Keratinocyte (primary cell): ENCODE results near the gene CTF1. TPM values are rescaled to one million over a fixed set of nuclear protein-coding genes. Genes with fewer than 3 reads are reported as not detected.

Experiments
- DNase-seq: peaks from one replicate; pipeline ENCODE4 v3.0.0-alpha.2; 2011; ENCODE audit warnings: low read depth, missing footprints, low spot score
- FAIRE-seq: peaks from 2 replicates; lab custom pipeline; 2011; peaks lifted over from hg19 to GRCh38; lab: Jason Lieb, UNC
- H2AFZ ChIP-seq: 2 replicates; pipeline ENCODE4 v1.6.0; 2012; ENCODE audit warnings: low read length, control low read depth, inconsistent platforms; ENCODE audit not compliant: control insufficient read depth
- H3K27ac ChIP-seq: 2 replicates; pipeline ENCODE4 v1.5.1; 2011; ENCODE audit warnings: low read length; ENCODE audit not compliant: control insufficient read depth, insufficient read depth
- H3K27me3 ChIP-seq: 3 replicates; pipeline ENCODE4 v1.6.0; 2011; ENCODE audit warnings: low read length; ENCODE audit not compliant: control insufficient read depth, insufficient read depth; ENCODE audit errors: extremely low read depth
- H3K36me3 ChIP-seq, 2 experiments: 2 replicates in 1 of 2; 3 replicates in 1 of 2; pipeline ENCODE4 v1.5.1; 2011; ENCODE audit warnings: low read length in 2 of 2, mild to moderate bottlenecking in 1 of 2; ENCODE audit not compliant: control insufficient read depth in 2 of 2, insufficient read depth in 2 of 2; ENCODE audit errors: extremely low read depth in 1 of 2
- H3K4me1 ChIP-seq: 3 replicates; pipeline ENCODE4 v1.5.1; 2011; ENCODE audit warnings: low read length; ENCODE audit not compliant: control insufficient read depth, insufficient read depth; ENCODE audit errors: extremely low read depth
- H3K4me2 ChIP-seq: 3 replicates; pipeline ENCODE4 v1.6.0; 2011; ENCODE audit warnings: low read depth, low read length; ENCODE audit not compliant: control insufficient read depth, insufficient read depth; ENCODE audit errors: extremely low read depth
- H3K4me3 ChIP-seq, 3 experiments: fragments of 200-600 bp in 1 of 3; sonication (generic) in 1 of 3; 2 replicates in 2 of 3; 3 replicates in 1 of 3; pipeline ENCODE4 v1.5.1; 2011 to 2016; ENCODE audit warnings: low read length in 3 of 3, mild to moderate bottlenecking in 3 of 3, control low read depth in 2 of 3, inconsistent platforms in 1 of 3, low read depth in 1 of 3, mixed read lengths in 1 of 3, mixed run types in 1 of 3, moderate library complexity in 1 of 3; ENCODE audit not compliant: control insufficient read depth in 2 of 3, insufficient read depth in 2 of 3; ENCODE audit errors: extremely low read depth in 1 of 3
- H3K79me2 ChIP-seq: 2 replicates; pipeline ENCODE4 v1.6.0; 2012; ENCODE audit warnings: low read length; ENCODE audit not compliant: control insufficient read depth, insufficient read depth
- H3K9ac ChIP-seq: 3 replicates; pipeline ENCODE4 v1.6.0; 2011; ENCODE audit warnings: low read length; ENCODE audit not compliant: control insufficient read depth, insufficient read depth; ENCODE audit errors: extremely low read depth
- H3K9me1 ChIP-seq: 3 replicates; pipeline ENCODE4 v1.6.0; 2011; ENCODE audit warnings: low read length; ENCODE audit not compliant: control insufficient read depth, insufficient read depth; ENCODE audit errors: extremely low read depth
- H3K9me3 ChIP-seq: 2 replicates; pipeline ENCODE4 v1.5.1; 2012; ENCODE audit warnings: low read depth, low read length; ENCODE audit not compliant: control insufficient read depth
- H4K20me1 ChIP-seq: 3 replicates; pipeline ENCODE4 v1.6.0; 2011; ENCODE audit warnings: low read length; ENCODE audit not compliant: control insufficient read depth, insufficient read depth; ENCODE audit errors: extremely low read depth
- EZH2 ChIP-seq: IDR thresholded peaks from one replicate; pipeline ENCODE4 v1.6.1; 2012; ENCODE audit warnings: inconsistent platforms, mild to moderate bottlenecking, low read length, moderate library complexity
- dilution Hi-C: fragments of 300-500 bp; cut with MboI; formaldehyde crosslinking; loops from one replicate; pipeline ENCODE4 v1.7.0; 2020; ENCODE audit warnings: low sequenced_read_pairs; ENCODE audit not compliant: extremely low pct_ligation_motif_present
- polyA plus RNA-seq, 5 experiments: library from polyadenylated mRNA; depleted of rRNA in 3 of 5; stranded (reverse) in 3 of 5; stranded (forward) in 1 of 5; unstranded in 1 of 5; fragments of >200 nt; gene quantifications; 1 replicate in 1 of 5; 2 replicates in 3 of 5; 3 replicates in 1 of 5; pipeline versions ENCODE4 v1.2.1 to v1.2.3, GENCODE V29; 2011 to 2012; ENCODE audit warnings: missing spikeins in 2 of 5, low read depth in 1 of 5, low replicate concordance in 1 of 5
- TF ChIP-seq, protein P1 (sequence below), 3 experiments: IDR thresholded peaks in 1 of 3; conservative IDR thresholded peaks in 1 of 3; optimal IDR thresholded peaks in 1 of 3; 2 replicates in 2 of 3; 3 replicates in 1 of 3; pipeline versions ENCODE3 to v1.5.1; 2011; ENCODE audit warnings: low read length in 3 of 3, mild to moderate bottlenecking in 3 of 3, moderate library complexity in 2 of 3, control low read depth in 1 of 3, inconsistent platforms in 1 of 3; ENCODE audit not compliant: insufficient read depth in 2 of 3; ENCODE audit errors: extremely low read depth in 1 of 3

Gene CTF1
- polyA plus RNA-seq, 1 donor (not counting 4 experiments of a cell fraction or from before 2014, with no cell fraction given), result 2.1 TPM

DNA sequence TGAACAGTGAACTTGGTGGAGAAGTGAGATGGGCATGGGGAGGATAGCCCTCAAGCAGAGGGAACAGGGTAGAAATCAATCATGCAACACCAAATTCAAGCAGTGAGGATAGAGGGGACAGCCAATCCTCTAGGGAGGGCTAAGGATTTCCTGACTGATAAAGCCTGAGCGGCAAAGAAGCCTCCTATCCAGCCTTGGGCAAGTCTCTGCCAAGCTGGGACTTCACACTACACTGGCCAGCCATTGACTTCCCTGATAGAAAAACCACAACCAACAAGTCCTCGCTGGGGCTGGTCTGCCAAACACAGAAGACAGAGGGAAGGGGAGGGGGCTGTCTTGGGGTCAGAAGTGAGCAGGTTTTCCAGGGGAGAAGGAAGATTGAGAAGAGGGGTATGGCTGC is 24.5 kb downstream of the CTF1 start:
- dilution Hi-C loops, result no loop called here
- Histone ChIP-seq H3K79me2 (peaks cover 14% of the 10 kb centered on the region), H3K4me2 (no peak overlapping the region), H3K4me1 (peaks cover 13% of the 10 kb centered on the region), H4K20me1 (no peaks in the 10 kb centered on the region), H3K9me3 (no peaks in the 10 kb centered on the region), H3K27me3 (no peaks in the 10 kb centered on the region), H3K9me1 (no peaks in the 10 kb centered on the region), H3K27ac (no peak overlapping the region), H3K9ac (no peak overlapping the region), H3K36me3 (peaks cover 0 to 2% of the 10 kb centered on the region in 2 experiments), H3K4me3 (no peak overlapping the region), H2AFZ (no peak overlapping the region)
- DNase-seq (no peak), FAIRE-seq (no peak)
- TF ChIP-seq EZH2, result no peak
- TF ChIP-seq, protein P1, sequence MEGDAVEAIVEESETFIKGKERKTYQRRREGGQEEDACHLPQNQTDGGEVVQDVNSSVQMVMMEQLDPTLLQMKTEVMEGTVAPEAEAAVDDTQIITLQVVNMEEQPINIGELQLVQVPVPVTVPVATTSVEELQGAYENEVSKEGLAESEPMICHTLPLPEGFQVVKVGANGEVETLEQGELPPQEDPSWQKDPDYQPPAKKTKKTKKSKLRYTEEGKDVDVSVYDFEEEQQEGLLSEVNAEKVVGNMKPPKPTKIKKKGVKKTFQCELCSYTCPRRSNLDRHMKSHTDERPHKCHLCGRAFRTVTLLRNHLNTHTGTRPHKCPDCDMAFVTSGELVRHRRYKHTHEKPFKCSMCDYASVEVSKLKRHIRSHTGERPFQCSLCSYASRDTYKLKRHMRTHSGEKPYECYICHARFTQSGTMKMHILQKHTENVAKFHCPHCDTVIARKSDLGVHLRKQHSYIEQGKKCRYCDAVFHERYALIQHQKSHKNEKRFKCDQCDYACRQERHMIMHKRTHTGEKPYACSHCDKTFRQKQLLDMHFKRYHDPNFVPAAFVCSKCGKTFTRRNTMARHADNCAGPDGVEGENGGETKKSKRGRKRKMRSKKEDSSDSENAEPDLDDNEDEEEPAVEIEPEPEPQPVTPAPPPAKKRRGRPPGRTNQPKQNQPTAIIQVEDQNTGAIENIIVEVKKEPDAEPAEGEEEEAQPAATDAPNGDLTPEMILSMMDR (optimal IDR thresholded peaks at IDR 0.05 in 1 of 3, IDR thresholded peaks at IDR 0.05 in 1 of 3, conservative IDR thresholded peaks at IDR 0.05 in 1 of 3; ENCODE audit: extremely low read depth in 1 of 3, insufficient read depth in 2 of 3, low read length in 3 of 3), result no peak

DNA sequence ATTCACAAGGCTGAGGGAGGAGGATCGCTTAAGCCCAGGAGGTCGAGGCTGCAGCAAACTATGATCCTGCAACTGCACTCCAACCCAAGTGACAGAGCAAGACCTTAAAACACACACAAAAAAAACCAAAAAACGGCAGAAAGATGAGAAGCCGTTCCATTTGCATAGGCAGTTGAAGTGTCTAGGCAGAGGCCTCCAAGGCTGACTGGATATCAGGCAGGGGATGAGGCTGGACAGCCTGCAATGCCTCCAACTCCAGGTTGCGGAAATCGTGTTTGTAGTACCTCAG is 25.0 kb downstream of the CTF1 start:
- Histone ChIP-seq H3K27ac (peak overlapping the region; percentile 87), H4K20me1 (no peaks in the 10 kb centered on the region), H3K9me1 (no peaks in the 10 kb centered on the region), H3K79me2 (peaks cover 18% of the 10 kb centered on the region), H3K9me3 (no peaks in the 10 kb centered on the region), H3K4me3 (peak overlapping the region in 2 of 3 experiments; percentile 81 to 90), H2AFZ (peak overlapping the region; percentile 20), H3K36me3 (peaks cover 0 to 2% of the 10 kb centered on the region in 2 experiments), H3K9ac (peak overlapping the region; percentile 86), H3K4me1 (peaks cover 13% of the 10 kb centered on the region), H3K4me2 (peak overlapping the region; percentile 87), H3K27me3 (no peaks in the 10 kb centered on the region)
- FAIRE-seq (no peak), DNase-seq (no peak)
- TF ChIP-seq, protein P1 (optimal IDR thresholded peaks at IDR 0.05 in 1 of 3, IDR thresholded peaks at IDR 0.05 in 1 of 3, conservative IDR thresholded peaks at IDR 0.05 in 1 of 3; ENCODE audit: extremely low read depth in 1 of 3, insufficient read depth in 2 of 3, low read length in 3 of 3), result no peak
- TF ChIP-seq EZH2, result no peak
- dilution Hi-C loops, result no loop called here
